Measurements from ENCODE around the gene PAX2.
A peak's percentile ranks its signal among the peaks of the same experiment; 100 is the strongest.

The PAX2 gene

GRCh38 chr10:100817268-100817839 is 72.0 kb downstream of the PAX2 start:
- DNase-seq (ENCODE audit: low spot score): peak; percentile 21

GRCh38 chr10:100819424-100819823 is 74.0 kb downstream of the PAX2 start:
- no peak for DNase-seq (ENCODE audit: low spot score)

GRCh38 chr10:100823194-100823593 is 77.8 kb downstream of the PAX2 start:
- DNase-seq (ENCODE audit: low spot score): no peak

GRCh38 chr10:100824886-100825285 is 79.5 kb downstream of the PAX2 start:
- DNase-seq (ENCODE audit: low spot score): no peak

- DNase-seq (ENCODE audit: low spot score): no peak
Measured at GRCh38 chr10:100825325-100825875, 80.0 kb downstream of the PAX2 start.

GRCh38 chr10:100826031-100826651 is 80.8 kb downstream of the PAX2 start:
- DNase-seq (ENCODE audit: low spot score): no peak

- DNase-seq (ENCODE audit: low spot score): no peak
Measured at GRCh38 chr10:100826661-100826982, 81.2 kb downstream of the PAX2 start.

GRCh38 chr10:100826983-100827818 is 81.8 kb downstream of the PAX2 start:
- peak; percentile 18 for DNase-seq (ENCODE audit: low spot score)

GRCh38 chr10:100827819-100828737 is 82.7 kb downstream of the PAX2 start:
- no peak for DNase-seq (ENCODE audit: low spot score)

- no peak for DNase-seq (ENCODE audit: low spot score)
Measured at GRCh38 chr10:100828738-100829096, 83.3 kb downstream of the PAX2 start.

- no peak for DNase-seq (ENCODE audit: low spot score)
Measured at GRCh38 chr10:100829097-100829870, 83.9 kb downstream of the PAX2 start.

- no peak for DNase-seq (ENCODE audit: low spot score)
Measured at GRCh38 chr10:100829933-100830727, 84.7 kb downstream of the PAX2 start.

GRCh38 chr10:100830728-100831111 is 85.3 kb downstream of the PAX2 start:
- no peak for DNase-seq (ENCODE audit: low spot score)

- DNase-seq (ENCODE audit: low spot score): no peak
Measured at GRCh38 chr10:100831742-100832141, 86.4 kb downstream of the PAX2 start.

GRCh38 chr10:100835810-100836209 is 90.4 kb downstream of the PAX2 start:
- no peak for DNase-seq (ENCODE audit: low spot score)

- DNase-seq (ENCODE audit: low spot score): no peak
Measured at GRCh38 chr10:100836891-100837290, 91.5 kb downstream of the PAX2 start.

- no peak for DNase-seq (ENCODE audit: low spot score)
Measured at GRCh38 chr10:100837300-100837699, 91.9 kb downstream of the PAX2 start.

GRCh38 chr10:100838986-100839385 is 93.6 kb downstream of the PAX2 start:
- DNase-seq (ENCODE audit: low spot score): no peak

- DNase-seq (ENCODE audit: low spot score): no peak
Measured at GRCh38 chr10:100841528-100841927, 96.1 kb downstream of the PAX2 start.

GRCh38 chr10:100847440-100847839 is 102.1 kb downstream of the PAX2 start:
- DNase-seq (ENCODE audit: low spot score): no peak

Measured in cerebellar cortex (tissue), 1 donor.